Right lobe of liver (tissue), 6 donors: ENCODE results near the gene HDAC6. TPM values are rescaled to one million over a fixed set of nuclear protein-coding genes. Genes with fewer than 3 reads are reported as not detected.

ENCODE experiments used
- ATAC-seq, 4 donors: fragments of 200-7000 bp; cut with Tn5 transposase; one replicate each; pipeline ENCODE4 v1.9.1; 2020; ENCODE audit warnings: mild to moderate bottlenecking in 4 of 4, moderate library complexity in 4 of 4
- DNase-seq, 3 donors: peaks; one replicate each; pipeline ENCODE4 v3.0.0-alpha.2; 2020
- H3K27ac ChIP-seq, 3 donors: fragments of 200-600 bp; one replicate each; pipeline ENCODE4 v1.8.0; 2022
- H3K27me3 ChIP-seq, 2 donors: fragments of 200-600 bp; one replicate each; pipeline ENCODE4 v1.8.0; 2022
- H3K36me3 ChIP-seq, 4 donors: fragments of 200-600 bp; sonication (generic) in 1 of 4; one replicate each; pipeline versions ENCODE4 v1.5.1 to v1.8.0; 2017 to 2022; ENCODE audit warnings: control low read depth in 1 of 4
- H3K4me1 ChIP-seq, 4 donors: fragments of 200-600 bp; sonication (generic) in 1 of 4; one replicate each; pipeline versions ENCODE4 v1.5.1 to v1.8.0; 2017 to 2022; ENCODE audit warnings: control low read depth in 1 of 4
- H3K4me3 ChIP-seq, 3 donors: fragments of 200-600 bp; one replicate each; pipeline ENCODE4 v1.8.0; 2022
- H3K9me3 ChIP-seq, 4 donors: fragments of 200-600 bp; sonication (generic) in 1 of 4; one replicate each; pipeline versions ENCODE4 v1.5.1 to v1.8.0; 2017 to 2022; ENCODE audit warnings: control low read depth in 1 of 4
- POLR2A ChIP-seq: fragments of 450-650 bp; IDR thresholded peaks from one replicate; pipeline ENCODE4 v1.6.1; 2017; ENCODE audit warnings: antibody characterized with exemption, mild to moderate bottlenecking
- WGBS: methylation state at CpG from one replicate; pipeline ENCODE4 v1.1.6; 2018; ENCODE audit warnings: low coverage, low lambda C conversion rate; ENCODE audit not compliant: insufficient coverage; ENCODE audit errors: missing lambda C conversion rate; 5-methylcytosine and 5-hydroxymethylcytosine counted together
- intact Hi-C, 2 donors: fragments of 100-400 bp; cut with DNase I; formaldehyde crosslinking; loops; one replicate each; pipeline versions ENCODE4 v1.11.2 to v1.14.1; 2022
- total RNA-seq, 6 experiments: library from RNA; depleted of rRNA in 2 of 6; stranded (reverse); fragments of >200 nt in 2 of 6; fragmentation: NEBNext Ultra II Directional in 3 of 6; extraction: Animal tissue kit (Norgen Biotek cat#: 25700) in 3 of 6; gene quantifications; one replicate each; pipeline versions ENCODE4 v1.1.0 to v1.2.4, GENCODE V29; 2016 to 2023
- TF ChIP-seq, protein P1 (sequence below), 4 donors: fragments of 200-600 bp in 3 of 4; fragments of 450-650 bp in 1 of 4; IDR thresholded peaks; one replicate each; pipeline versions ENCODE4 v1.5.1 to v1.8.0; 2016 to 2022; ENCODE audit warnings: antibody characterized with exemption in 4 of 4, mild to moderate bottlenecking in 2 of 4
- donor health status: DM: no; HTN: yes; CAD: no.
- donor health status: DM: no; HTN: no; CAD: no.
- donor health status: DM: no; HTN: no; CAD: no.
- donor health status: DM: no; HTN: yes; CAD: no.
- donor health status: DM: no; HTN: yes; CAD: no.

The HDAC6 gene
- total RNA-seq, 6 experiments from 2014 or later: 84.4 to 173 (median 136) TPM

DNA sequence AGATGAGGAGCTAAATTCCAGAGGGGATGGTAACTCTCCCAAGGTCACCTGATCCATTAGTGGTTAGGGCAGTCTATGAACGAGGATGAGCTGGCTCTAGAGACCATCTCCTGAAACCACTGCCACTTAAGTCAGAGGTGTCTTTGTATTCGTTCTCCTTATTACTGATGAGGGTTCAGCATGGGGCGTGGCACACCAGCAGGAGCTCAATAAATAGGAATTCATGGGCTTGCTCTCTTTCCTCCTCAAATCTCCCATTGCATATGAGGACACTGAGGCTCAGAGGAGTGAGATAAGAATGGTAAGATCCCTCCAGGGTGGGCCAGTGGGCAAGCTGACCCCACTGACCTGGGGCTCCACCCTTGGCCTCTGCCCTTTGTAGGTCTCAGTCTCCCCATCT lies 17.1 kb upstream of the HDAC6 start:
- Histone ChIP-seq H3K9me3 (no peaks in the 10 kb centered on the region), H3K36me3 (no peaks in the 10 kb centered on the region), H3K4me1 (no peaks in the 10 kb centered on the region), H3K4me3 (no peak overlapping the region), H3K27ac (no peak overlapping the region), H3K27me3 (no peaks in the 10 kb centered on the region)
- no peak for TF ChIP-seq POLR2A
- TF ChIP-seq, protein P1, sequence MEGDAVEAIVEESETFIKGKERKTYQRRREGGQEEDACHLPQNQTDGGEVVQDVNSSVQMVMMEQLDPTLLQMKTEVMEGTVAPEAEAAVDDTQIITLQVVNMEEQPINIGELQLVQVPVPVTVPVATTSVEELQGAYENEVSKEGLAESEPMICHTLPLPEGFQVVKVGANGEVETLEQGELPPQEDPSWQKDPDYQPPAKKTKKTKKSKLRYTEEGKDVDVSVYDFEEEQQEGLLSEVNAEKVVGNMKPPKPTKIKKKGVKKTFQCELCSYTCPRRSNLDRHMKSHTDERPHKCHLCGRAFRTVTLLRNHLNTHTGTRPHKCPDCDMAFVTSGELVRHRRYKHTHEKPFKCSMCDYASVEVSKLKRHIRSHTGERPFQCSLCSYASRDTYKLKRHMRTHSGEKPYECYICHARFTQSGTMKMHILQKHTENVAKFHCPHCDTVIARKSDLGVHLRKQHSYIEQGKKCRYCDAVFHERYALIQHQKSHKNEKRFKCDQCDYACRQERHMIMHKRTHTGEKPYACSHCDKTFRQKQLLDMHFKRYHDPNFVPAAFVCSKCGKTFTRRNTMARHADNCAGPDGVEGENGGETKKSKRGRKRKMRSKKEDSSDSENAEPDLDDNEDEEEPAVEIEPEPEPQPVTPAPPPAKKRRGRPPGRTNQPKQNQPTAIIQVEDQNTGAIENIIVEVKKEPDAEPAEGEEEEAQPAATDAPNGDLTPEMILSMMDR (IDR thresholded peaks at IDR 0.05): no peak
- ATAC-seq (no peak), DNase-seq (no peak)
- 25% methylated on average over 3 of the region's 3 CpGs for WGBS
- intact Hi-C loops: no loop called here

DNA sequence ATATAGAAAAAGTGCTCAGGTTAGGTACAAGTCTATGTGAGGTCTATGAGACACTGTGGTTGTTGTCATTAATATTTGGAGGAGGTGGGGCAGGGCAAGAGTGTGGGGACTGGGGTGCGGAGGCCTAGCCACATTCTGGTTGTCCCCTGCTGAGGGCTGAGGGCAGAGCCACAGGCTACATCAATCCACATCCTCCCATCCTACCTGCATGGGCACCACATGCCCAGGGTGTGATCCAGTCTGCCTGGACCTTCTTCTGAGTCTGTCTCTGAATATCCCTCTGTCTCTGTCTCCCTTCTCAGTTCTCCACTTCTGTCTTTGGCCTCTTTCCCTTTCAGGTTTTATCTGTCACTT lies 16.7 kb upstream of the HDAC6 start:
- Histone ChIP-seq H3K27me3 (no peaks in the 10 kb centered on the region), H3K4me1 (no peaks in the 10 kb centered on the region), H3K9me3 (no peaks in the 10 kb centered on the region), H3K36me3 (no peaks in the 10 kb centered on the region), H3K4me3 (no peak overlapping the region), H3K27ac (no peak overlapping the region)
- ATAC-seq: peak in 1 of 4 donors; percentile 14
- intact Hi-C loops: no loop called here
- DNase-seq: no peak
- no CpG with 5 or more reads among the region's 1 CpG for WGBS
- TF ChIP-seq, protein P1 (IDR thresholded peaks at IDR 0.05): no peak
- TF ChIP-seq POLR2A: no peak

DNA sequence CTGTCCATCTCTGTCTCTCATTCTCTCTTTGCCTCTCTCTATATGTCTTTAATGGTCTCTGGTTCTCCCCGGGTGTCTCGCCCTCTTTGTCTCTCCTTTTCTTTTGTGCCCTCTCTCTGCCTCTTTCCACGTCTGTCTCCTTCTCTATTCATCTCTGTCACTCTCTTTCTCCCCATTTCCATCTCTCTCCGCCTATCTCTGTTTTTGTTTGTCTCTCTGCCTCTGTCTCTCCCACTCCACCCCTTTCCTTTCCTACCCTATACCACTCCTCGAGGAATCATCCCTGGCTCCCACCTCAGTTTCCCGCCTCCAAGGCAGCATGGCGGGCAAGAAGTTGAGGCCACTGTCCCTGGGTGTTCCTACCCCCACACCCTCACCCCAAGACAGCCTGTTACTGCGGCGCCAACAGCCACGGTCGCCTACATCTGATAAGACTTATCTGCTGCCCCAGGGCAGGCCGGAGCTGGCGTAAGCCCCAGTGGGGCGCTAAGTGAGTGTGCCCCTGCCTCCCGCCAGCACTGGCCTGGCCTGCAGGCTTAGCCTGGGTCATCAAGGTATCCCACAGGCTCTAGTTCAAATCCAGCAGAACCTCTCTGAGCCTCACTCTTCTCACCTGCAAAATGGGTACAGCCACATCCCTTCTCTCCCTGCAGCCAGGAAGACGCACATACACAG lies 16.2 kb upstream of the HDAC6 start:
- intact Hi-C loops: no loop called here
- Histone ChIP-seq H3K4me3 (no peak overlapping the region), H3K36me3 (no peaks in the 10 kb centered on the region), H3K27me3 (no peaks in the 10 kb centered on the region), H3K27ac (no peak overlapping the region), H3K4me1 (no peaks in the 10 kb centered on the region), H3K9me3 (no peaks in the 10 kb centered on the region)
- 64% methylated on average over 14 of the region's 16 CpGs for WGBS
- no peak for TF ChIP-seq POLR2A
- TF ChIP-seq, protein P1 (IDR thresholded peaks at IDR 0.05): no peak
- no peak for DNase-seq
- no peak for ATAC-seq

DNA sequence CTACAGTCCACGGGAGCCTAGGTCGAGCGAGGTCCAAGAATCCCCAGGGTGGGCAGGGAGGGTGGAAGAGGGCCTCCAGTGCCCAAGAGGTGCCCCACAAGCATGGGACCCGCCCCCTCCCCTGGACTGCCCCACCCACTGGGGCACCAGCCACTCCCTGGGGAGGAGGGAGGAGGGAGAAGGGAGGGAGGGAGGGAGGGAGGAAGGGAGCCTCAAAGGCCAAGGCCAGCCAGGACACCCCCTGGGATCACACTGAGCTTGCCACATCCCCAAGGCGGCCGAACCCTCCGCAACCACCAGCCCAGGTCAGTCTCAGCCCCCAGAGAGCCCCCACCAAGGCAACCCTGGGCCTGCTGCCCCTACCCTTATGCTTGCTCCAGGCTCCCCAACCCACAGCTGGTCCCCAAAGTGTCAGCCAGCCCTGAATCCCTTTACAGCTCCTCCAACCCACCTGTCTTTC lies 15.5 kb upstream of the HDAC6 start, which contains the start of gene GATA1:
Gene GATA1, plus strand, starts transcription at position 250 of the 460 bp plus-strand sequence. CDS start 4,520 bp downstream, outside the sequence.
- H3K36me3 ChIP-seq: no peaks in the 10 kb centered on the region
- intact Hi-C loops: no loop called here
- no peaks in the 10 kb centered on the region for H3K9me3 ChIP-seq
- no peaks in the 10 kb centered on the region for H3K27me3 ChIP-seq
- 61% methylated on average over 4 of the region's 7 CpGs for WGBS
- no peak within 1 kb of the TSS for H3K4me3 ChIP-seq
- TF ChIP-seq POLR2A: no peak
- TF ChIP-seq, protein P1 (IDR thresholded peaks at IDR 0.05): no peak
- H3K4me1 ChIP-seq: no peaks in the 10 kb centered on the region
- peak in 1 of 4 donors; percentile 16 for ATAC-seq
- H3K27ac ChIP-seq: no peak within 1 kb of the TSS
- DNase-seq: no peak
